Natural killer cell (primary cell): Measurements from ENCODE around the gene TRAPPC8. TPM values are rescaled to one million over a fixed set of nuclear protein-coding genes. Genes with fewer than 3 reads are reported as not detected.
"Not testable (repeated sequence)": the region's sequence is repeated elsewhere in the genome, so short reads cannot be mapped to it uniquely, and the experiment has no call there.

Experiments used
- ATAC-seq, 3 donors: fragments of 150-1000 bp in 2 of 3; fragments of 200-7000 bp in 1 of 3; cut with Tn5 transposase; 1 replicate in 1 of 3; 2 replicates in 2 of 3; pipeline ENCODE4 v1.10.0; 2021; ENCODE audit warnings: mild to moderate bottlenecking in 2 of 3, moderate library complexity in 2 of 3
- DNase-seq, 2 donors: peaks; one replicate each; pipeline versions ENCODE4 v3.0.0 to v3.0.0-alpha.2; 2013 to 2021; ENCODE audit warnings: mixed read lengths in 1 of 2
- H3K27ac ChIP-seq: one replicate; pipeline ENCODE4 v1.5.1; 2013; ENCODE audit warnings: mild to moderate bottlenecking, low read length
- H3K27me3 ChIP-seq: one replicate; pipeline ENCODE4 v1.6.1; 2013; ENCODE audit warnings: low read length; ENCODE audit not compliant: control insufficient read depth, insufficient read depth
- H3K36me3 ChIP-seq: one replicate; pipeline ENCODE4 v1.6.1; 2013; ENCODE audit warnings: low read length; ENCODE audit not compliant: control insufficient read depth, insufficient read depth
- H3K4me1 ChIP-seq: one replicate; pipeline ENCODE4 v1.6.1; 2013; ENCODE audit warnings: low read length; ENCODE audit not compliant: control insufficient read depth, insufficient read depth
- H3K4me3 ChIP-seq: one replicate; pipeline ENCODE4 v1.5.1; 2013; ENCODE audit warnings: low read length
- H3K9me3 ChIP-seq: one replicate; pipeline ENCODE4 v1.6.1; 2013; ENCODE audit warnings: low read length; ENCODE audit not compliant: control insufficient read depth, insufficient read depth
- H3K27ac Mint-ChIP-seq, 2 donors: one replicate each; pipeline ENCODE4 v1.8.0; 2022; ENCODE audit warnings: mild to moderate bottlenecking in 2 of 2, mixed read lengths in 2 of 2, moderate library complexity in 1 of 2
- H3K27me3 Mint-ChIP-seq, 2 donors: one replicate each; pipeline ENCODE4 v1.8.0; 2022; ENCODE audit warnings: low read depth in 2 of 2, mixed read lengths in 2 of 2
- H3K36me3 Mint-ChIP-seq: one replicate; pipeline ENCODE4 v1.8.0; 2022; ENCODE audit warnings: mixed read lengths
- H3K4me1 Mint-ChIP-seq, 2 donors: one replicate each; pipeline ENCODE4 v1.8.0; 2022; ENCODE audit warnings: mixed read lengths in 2 of 2
- H3K4me3 Mint-ChIP-seq: one replicate; pipeline ENCODE4 v1.8.0; 2022; ENCODE audit warnings: mild to moderate bottlenecking, moderate library complexity, mixed read lengths
- H3K9me3 Mint-ChIP-seq, 2 donors: one replicate each; pipeline ENCODE4 v1.8.0; 2022; ENCODE audit warnings: mixed read lengths in 2 of 2
- WGBS: methylation state at CpG from one replicate; pipeline ENCODE4 v1.1.7; 2013; ENCODE audit warnings: missing lambda C conversion rate; ENCODE audit not compliant: insufficient coverage; 5-methylcytosine and 5-hydroxymethylcytosine counted together
- intact Hi-C: fragments of 100-400 bp; cut with micrococcal nuclease; formaldehyde crosslinking; loops from one replicate; pipeline ENCODE4 v1.14.2; 2022
- total RNA-seq, 4 donors: library from RNA; stranded (reverse); fragments of 120-200 nt in 1 of 4; gene quantifications; one replicate each; pipeline versions ENCODE4 v1.2.3 to v1.2.4, GENCODE V29; 2013 to 2022
- TF ChIP-seq, protein P1 (sequence below): fragments of 200-600 bp; IDR thresholded peaks from one replicate; pipeline ENCODE4 v1.8.0; 2022; ENCODE audit warnings: antibody characterized with exemption

The TRAPPC8 gene
- total RNA-seq, 3 donors from 2014 or later (not counting 1 experiment from before 2014, with no cell fraction given) = 38.5 to 51.2 (median 41.4) TPM

DNA sequence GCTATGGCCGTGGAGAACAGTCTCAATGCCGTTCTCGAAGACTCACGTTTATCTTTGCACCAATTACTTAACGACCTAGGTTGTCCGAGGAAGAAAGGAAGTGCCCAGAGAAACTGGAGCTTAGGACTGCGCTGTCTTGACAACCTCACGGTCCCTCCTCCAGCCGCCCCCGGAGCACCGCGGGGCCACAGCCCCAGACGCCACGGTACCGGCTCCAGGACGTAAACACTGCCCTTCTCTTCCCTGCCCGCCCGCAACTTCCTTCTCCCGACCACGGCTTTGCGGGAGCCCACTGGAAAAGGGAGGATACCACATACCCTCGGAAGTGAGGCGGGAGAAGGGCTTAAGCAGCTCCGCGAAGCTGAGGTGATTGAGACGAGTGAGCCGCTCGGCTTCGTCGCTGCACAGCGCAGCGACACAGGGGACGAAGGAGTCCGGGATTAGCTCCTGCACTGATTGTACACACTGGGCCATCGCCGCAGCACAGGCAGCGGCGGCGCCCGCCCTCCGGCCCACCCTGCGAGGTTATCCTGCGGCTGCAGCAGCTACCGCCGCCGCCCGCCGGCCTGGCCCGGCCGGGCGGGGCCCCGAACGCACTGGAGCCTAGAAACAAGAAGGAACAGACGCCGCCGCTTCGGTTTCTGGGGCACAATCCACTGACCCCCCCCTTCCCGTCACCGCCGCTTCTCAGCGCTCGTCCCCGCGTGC is 483 bp downstream of the TRAPPC8 start:
- TF ChIP-seq, protein P1, sequence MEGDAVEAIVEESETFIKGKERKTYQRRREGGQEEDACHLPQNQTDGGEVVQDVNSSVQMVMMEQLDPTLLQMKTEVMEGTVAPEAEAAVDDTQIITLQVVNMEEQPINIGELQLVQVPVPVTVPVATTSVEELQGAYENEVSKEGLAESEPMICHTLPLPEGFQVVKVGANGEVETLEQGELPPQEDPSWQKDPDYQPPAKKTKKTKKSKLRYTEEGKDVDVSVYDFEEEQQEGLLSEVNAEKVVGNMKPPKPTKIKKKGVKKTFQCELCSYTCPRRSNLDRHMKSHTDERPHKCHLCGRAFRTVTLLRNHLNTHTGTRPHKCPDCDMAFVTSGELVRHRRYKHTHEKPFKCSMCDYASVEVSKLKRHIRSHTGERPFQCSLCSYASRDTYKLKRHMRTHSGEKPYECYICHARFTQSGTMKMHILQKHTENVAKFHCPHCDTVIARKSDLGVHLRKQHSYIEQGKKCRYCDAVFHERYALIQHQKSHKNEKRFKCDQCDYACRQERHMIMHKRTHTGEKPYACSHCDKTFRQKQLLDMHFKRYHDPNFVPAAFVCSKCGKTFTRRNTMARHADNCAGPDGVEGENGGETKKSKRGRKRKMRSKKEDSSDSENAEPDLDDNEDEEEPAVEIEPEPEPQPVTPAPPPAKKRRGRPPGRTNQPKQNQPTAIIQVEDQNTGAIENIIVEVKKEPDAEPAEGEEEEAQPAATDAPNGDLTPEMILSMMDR = no peak
- no peaks in the 10 kb centered on the region for H3K9me3 ChIP-seq
- peaks cover 16% of the 10 kb centered on the region for H3K4me1 ChIP-seq
- peaks cover 46 to 54% of the 10 kb centered on the region in 2 donors for H3K4me1 Mint-ChIP-seq
- H3K27me3 Mint-ChIP-seq = no peaks in the 10 kb centered on the region
- intact Hi-C loops = loop anchor here (5.0 kb wide), 3 partner anchors 130 to 530 kb away; partner anchors contain the start of gene GAREM1
- peak overlapping the region; percentile 95 to 99 for H3K27ac Mint-ChIP-seq
- WGBS = under 1% methylated on average over 64 of the region's 64 CpGs
- no peaks in the 10 kb centered on the region for H3K27me3 ChIP-seq
- DNase-seq (peak in 1 of 2 donors; percentile 36), ATAC-seq (peak; percentile 51 to 62 (median 52))
- H3K36me3 ChIP-seq = no peaks in the 10 kb centered on the region
- peak overlapping the region; percentile 96 for H3K4me3 ChIP-seq
- no peaks in the 10 kb centered on the region for H3K9me3 Mint-ChIP-seq
- H3K4me3 Mint-ChIP-seq = peak overlapping the region; percentile 99
- H3K36me3 Mint-ChIP-seq = no peaks in the 10 kb centered on the region
- peak overlapping the region; percentile 98 for H3K27ac ChIP-seq

DNA sequence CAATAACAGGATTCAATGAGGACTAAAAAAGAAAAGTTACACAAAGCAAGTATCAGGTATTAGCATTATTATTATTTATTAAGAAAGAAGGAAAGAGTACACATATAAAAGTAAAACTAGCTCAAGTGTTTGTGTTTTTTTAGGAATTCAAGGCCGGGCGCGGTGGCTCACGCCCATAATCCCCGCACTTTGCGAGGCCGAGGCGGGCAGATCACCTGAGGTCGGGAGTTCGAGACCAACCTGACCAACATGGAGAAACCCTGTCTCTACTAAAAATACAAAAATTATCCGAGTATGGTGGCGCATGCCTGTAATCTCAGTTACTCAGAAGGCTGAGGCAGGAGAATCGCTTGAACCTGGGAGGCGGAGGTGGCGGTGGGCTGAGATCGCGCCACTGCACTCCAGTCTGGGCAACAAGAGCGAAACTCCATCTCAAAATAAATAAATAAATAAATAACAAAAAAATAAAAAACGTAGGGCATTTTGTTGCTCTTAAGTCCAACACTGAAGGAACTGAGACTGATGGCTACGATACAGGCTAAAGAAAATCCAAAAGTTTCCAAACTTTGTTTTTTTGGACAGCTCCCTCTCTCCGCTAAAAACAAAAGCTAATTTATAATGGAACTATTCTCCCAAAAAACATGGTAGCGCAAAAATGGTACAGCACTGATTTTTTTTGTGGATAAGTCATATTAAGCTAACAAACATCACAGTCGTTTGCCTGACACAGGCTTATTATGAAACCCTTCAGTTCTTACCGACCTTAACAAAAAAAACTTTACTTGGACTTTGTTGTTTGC is 1.7 kb downstream of the TRAPPC8 start:
- no peaks in the 10 kb centered on the region for H3K9me3 ChIP-seq
- Mint-ChIP-seq H3K4me3 (peak overlapping the region; percentile 99), H3K9me3 (no peaks in the 10 kb centered on the region), H3K27ac (peak overlapping the region; percentile 95 to 99), H3K4me1 (peaks cover 46 to 62% of the 10 kb centered on the region in 2 donors), H3K36me3 (no peaks in the 10 kb centered on the region), H3K27me3 (no peaks in the 10 kb centered on the region)
- H3K4me3 ChIP-seq = no peak overlapping the region
- ATAC-seq = no peak
- H3K4me1 ChIP-seq = peaks cover 16% of the 10 kb centered on the region
- no peak overlapping the region for H3K27ac ChIP-seq
- WGBS = 91% methylated on average over 21 of the region's 24 CpGs
- no peaks in the 10 kb centered on the region for H3K36me3 ChIP-seq
- intact Hi-C loops = loop anchor here (5.0 kb wide), 3 partner anchors 131 to 531 kb away; partner anchors contain the start of gene GAREM1
- no peak for DNase-seq
- H3K27me3 ChIP-seq = no peaks in the 10 kb centered on the region
- TF ChIP-seq, protein P1 = no peak

DNA sequence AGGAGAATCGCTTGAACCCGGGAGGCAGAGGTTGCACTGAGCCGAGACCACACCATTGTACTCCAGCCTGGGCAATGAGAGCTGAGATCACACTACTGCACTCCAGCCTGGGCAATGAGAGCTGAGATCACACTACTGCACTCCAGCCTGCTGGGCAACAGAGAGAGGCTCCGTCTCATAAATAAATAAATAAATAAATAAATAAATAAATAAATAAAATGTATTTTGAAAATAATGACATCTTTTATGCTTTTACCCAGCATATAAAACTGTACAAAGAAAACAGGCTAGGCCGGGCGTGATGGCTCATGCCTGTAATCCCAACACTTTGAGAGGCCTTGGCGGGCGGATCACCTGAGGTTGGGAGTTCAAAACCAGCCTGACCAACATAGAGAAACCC is 8.2 kb downstream of the TRAPPC8 start:
- H3K9me3 Mint-ChIP-seq, H3K4me3 Mint-ChIP-seq, H3K27ac ChIP-seq, H3K27me3 ChIP-seq, H3K4me3 ChIP-seq, H3K36me3 Mint-ChIP-seq, H3K27me3 Mint-ChIP-seq, DNase-seq, H3K27ac Mint-ChIP-seq, ATAC-seq, intact Hi-C loops, H3K4me1 ChIP-seq, H3K9me3 ChIP-seq: not testable (repeated sequence)
- WGBS = 99% methylated on average over 7 of the region's 8 CpGs
- peaks cover 13% of the 10 kb centered on the region for H3K36me3 ChIP-seq
- peaks cover 26 to 32% of the 10 kb centered on the region in 2 donors for H3K4me1 Mint-ChIP-seq

DNA sequence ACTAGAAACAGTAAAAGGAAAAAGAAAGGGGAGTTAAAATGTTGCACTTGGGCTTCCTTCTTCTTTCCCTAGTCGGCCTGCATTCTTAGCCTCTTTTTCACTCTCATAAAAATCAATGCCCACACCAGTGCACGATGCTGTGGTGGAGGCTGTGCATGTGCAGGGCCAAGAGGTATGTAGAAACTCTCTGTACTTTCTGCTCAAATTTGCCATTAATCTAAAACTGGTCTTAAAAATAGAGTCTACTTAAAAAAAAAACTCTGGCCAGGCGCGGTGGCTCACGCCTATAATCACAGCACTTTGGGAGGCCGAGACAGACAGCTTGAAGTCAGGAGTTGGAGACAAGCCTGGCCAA is 11.1 kb downstream of the TRAPPC8 start:
- Mint-ChIP-seq H3K4me1 (peaks cover 12 to 14% of the 10 kb centered on the region in 2 donors), H3K27me3 (no peaks in the 10 kb centered on the region), H3K27ac (peak overlapping the region in 1 of 2 donors; percentile 54), H3K9me3 (no peaks in the 10 kb centered on the region), H3K4me3 (no peak overlapping the region), H3K36me3 (no peaks in the 10 kb centered on the region)
- Histone ChIP-seq H3K9me3 (no peaks in the 10 kb centered on the region), H3K27me3 (no peaks in the 10 kb centered on the region), H3K4me1 (no peaks in the 10 kb centered on the region), H3K36me3 (peaks cover 32% of the 10 kb centered on the region), H3K4me3 (no peak overlapping the region), H3K27ac (no peak overlapping the region)
- intact Hi-C loops = no loop called here
- TF ChIP-seq, protein P1 = no peak
- ATAC-seq (no peak), DNase-seq (no peak)
- 95% methylated on average over 5 of the region's 6 CpGs for WGBS
